HL-60/S4 treated with retinoic acid at 250 ng/mL for 4 days and 3 days (cell line): ENCODE results near the gene ABCC6.

ENCODE experiments used
- in situ Hi-C: fragments of 300-500 bp; cut with MboI; formaldehyde crosslinking; loops from 2 replicates; pipeline ENCODE4 v1.7.0; 2022; ENCODE audit warnings: low sequenced_read_pairs

Gene ABCC6

GRCh38 chr16:16143931-16144330, 79.4 kb downstream of the ABCC6 start:
- in situ Hi-C loops = no loop called here

DNA sequence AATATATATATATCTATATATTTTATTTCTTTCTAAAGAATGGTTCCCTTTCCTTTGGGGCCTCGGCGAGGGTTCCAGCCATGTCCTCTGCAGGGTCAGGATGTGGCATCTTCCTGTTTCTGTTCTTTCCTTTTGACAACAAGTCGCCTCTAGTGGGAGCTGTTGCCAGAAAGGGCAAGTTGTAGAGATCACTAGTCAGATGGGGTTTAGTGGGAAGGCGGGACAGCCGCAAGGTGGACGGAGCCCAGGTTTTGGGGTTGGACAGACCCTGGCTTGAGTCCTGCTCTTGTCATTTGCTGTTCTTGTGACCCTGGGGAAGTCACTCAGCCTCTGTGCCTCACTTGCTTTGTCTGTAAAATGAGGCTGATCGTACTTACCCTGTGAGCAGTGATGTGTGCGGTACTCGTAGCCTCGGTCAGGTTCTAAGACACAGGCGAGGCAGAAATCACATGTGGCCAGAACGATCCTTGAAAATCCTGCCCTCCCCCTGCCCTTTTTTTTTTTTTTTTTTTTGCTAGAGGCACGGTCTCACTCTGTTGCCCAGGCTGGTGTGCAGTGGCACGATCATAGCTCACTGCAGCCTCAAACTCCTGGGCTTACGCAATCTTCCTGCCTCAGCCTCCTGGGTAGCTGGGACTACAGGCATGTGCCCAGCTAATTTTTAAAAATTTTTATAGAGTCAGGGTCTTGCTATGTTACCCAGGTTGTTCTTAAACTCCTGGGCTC, 80.1 kb downstream of the ABCC6 start:
- in situ Hi-C loops = no loop called here

DNA sequence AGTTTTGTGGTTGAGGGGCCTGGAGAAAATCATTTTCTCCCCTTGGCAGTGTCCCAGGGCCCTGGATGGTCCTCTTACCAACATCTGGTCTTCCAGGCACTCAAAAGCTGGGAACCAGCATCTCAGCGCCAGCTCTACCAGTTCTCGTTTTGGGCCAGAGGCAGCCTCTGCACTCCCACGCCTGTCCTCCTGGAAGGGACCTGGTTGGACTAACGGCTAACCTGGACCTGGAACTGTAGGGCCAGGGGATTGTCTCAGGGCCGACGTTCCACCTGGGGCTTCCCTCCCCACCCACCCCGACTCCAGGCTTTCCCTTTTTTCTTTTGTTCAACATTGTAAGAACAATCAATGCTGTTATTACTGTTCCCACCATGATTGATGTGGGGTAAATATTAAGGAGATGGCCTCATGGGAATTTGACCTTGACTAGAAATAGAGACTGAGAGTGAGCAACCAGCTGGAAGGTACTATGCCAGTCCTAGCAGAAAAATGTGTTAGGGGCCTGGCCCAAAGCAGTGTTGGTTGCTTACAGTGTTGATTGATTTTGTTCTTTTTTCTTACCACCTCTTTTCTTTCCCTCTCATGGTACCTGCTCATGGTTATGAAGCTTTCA, 81.4 kb downstream of the ABCC6 start:
- in situ Hi-C loops = no loop called here

DNA sequence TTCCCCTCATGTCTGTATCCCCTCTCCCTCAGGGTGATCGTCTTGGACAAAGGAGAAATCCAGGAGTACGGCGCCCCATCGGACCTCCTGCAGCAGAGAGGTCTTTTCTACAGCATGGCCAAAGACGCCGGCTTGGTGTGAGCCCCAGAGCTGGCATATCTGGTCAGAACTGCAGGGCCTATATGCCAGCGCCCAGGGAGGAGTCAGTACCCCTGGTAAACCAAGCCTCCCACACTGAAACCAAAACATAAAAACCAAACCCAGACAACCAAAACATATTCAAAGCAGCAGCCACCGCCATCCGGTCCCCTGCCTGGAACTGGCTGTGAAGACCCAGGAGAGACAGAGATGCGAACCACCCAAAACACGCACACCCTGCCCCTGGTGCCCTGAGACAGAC, 82.2 kb downstream of the ABCC6 start:
- in situ Hi-C loops = no loop called here

- in situ Hi-C loops = no loop called here
Observed at GRCh38 chr16:16140537-16140936, 82.8 kb downstream of the ABCC6 start.

DNA sequence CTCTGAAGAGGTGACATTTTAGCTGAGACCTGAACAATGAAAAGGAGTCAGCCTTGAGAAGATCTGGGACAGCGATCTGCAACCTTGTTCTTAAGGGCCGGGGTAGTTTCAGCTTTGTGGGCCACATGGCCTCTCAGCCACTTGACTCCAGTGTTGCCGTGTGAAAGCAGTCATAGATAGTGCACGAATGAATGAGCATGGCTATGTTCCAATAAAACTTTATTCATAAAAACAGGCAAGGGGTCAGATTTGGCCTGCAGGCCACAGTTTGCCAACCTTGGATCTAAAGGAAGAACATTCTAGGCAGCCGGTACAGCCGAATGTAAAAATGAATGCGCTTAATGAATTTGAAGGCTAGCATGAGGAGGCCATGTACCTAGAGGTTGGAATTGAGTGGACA, 83.5 kb downstream of the ABCC6 start:
- in situ Hi-C loops = no loop called here

- in situ Hi-C loops = no loop called here
Observed at GRCh38 chr16:16139061-16139460, 84.2 kb downstream of the ABCC6 start.

GRCh38 chr16:16138034-16138635, 85.2 kb downstream of the ABCC6 start:
- in situ Hi-C loops = no loop called here

GRCh38 chr16:16137110-16137509, 86.2 kb downstream of the ABCC6 start:
- in situ Hi-C loops = no loop called here

DNA sequence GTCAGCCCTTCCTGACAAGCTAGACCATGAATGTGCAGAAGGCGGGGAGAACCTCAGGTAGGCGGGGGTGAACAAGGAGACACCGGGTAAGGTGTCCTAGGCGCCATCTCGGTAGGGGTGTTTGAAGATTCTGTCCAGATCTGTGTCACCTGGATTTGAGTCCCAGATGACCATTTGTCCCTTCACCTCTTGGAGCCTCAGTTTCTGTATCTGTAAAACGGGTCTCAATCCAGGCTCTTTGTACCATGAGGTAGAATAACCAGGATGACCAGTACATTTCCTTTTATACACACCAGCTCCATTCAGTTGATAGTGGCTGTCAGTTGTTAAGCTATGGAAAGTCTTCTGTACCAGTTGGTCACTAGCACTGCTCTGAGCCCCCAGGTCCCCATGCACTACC, 86.7 kb downstream of the ABCC6 start:
- in situ Hi-C loops = no loop called here

- in situ Hi-C loops = no loop called here
Observed at GRCh38 chr16:16133943-16134604, 89.2 kb downstream of the ABCC6 start.

DNA sequence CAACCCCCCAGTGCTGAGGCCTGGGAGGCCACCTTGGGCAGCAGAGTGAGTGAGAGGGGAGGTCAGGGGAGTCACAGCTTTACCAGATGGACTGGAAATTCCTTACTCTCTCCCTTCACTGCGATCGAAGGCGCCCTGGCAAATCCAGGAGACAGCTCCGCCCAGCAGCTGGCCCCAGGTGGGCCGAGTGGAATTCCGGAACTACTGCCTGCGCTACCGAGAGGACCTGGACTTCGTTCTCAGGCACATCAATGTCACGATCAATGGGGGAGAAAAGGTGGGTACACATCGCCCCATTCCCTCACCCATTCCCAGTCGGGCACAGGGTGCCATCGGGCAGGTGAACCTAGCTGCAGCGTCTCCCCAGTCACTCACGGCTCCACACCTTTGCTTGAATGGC, 91.6 kb downstream of the ABCC6 start:
- in situ Hi-C loops = no loop called here

GRCh38 chr16:16131204-16131603, 92.1 kb downstream of the ABCC6 start:
- in situ Hi-C loops = no loop called here

DNA sequence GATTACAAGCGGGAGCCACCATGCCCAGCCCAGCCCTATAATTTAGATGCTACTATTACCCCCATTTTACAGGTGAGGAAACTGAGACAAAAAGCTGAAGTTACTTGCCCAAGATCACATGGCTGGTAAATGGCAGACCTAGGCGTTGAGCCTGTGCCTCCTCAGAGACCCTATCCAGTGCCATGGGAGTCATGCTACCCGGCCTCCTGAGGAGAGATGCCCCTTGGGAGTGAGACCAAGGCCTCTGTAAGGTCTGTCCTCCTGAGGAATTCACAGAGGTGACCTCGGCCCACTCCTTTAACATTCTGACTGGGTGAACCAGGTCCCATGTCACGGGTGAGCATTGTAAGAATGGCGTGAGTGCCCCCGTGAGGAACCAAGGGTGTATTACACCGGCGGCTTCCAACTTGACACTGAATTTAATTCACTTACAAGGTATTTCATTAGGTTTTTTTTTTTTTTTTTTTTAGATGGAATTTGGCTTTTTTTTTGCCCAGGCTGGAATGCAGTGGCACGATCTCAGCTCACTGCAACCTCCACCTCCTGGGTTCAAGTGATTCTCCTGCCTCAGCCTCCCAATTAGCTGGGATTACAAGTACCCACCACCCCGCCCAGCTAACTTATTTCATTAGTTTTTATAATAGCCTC, 95.7 kb downstream of the ABCC6 start:
- in situ Hi-C loops = no loop called here

GRCh38 chr16:16126896-16127295, 96.4 kb downstream of the ABCC6 start:
- in situ Hi-C loops = no loop called here

DNA sequence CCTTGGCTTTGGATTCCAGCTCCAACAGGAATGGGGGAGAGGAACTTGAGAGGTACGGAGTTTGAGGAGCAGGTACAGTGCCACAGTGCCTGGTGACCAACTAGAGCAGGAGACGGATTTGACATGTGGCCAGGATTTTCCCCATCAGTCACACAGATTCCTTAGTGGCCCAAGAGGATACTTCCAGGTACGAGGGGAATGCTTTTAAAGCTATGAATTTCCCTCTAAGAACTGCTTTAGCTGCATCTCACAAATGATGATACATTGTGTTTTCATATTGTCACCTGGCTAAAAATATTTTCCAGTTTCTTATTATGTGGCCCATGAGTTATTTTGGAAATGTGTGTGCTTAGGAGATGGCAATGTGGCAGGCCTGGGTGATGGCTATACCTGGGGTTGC, 98.3 kb downstream of the ABCC6 start:
- in situ Hi-C loops = no loop called here

DNA sequence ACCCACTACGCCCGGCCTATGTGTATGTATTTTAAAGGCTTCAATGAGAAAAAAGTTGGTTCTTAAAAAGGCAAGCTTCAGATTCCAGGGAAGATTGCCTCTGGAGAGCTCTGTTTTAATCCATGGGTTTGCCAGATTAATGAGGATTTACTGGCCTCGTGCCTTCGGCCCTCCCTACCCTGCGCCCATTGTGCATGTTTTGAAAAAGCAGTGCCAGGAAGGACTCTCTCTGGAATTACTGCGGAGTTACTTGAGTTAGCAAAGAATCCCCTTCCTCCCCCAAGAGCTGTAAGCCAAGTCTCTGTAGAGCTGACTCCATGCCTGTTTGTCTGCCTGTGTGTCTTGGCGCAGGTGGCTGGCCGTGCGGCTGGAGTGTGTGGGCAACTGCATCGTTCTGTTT, 98.9 kb downstream of the ABCC6 start:
- in situ Hi-C loops = no loop called here

- in situ Hi-C loops = no loop called here
Observed at GRCh38 chr16:16122264-16122663, 101.0 kb downstream of the ABCC6 start.

DNA sequence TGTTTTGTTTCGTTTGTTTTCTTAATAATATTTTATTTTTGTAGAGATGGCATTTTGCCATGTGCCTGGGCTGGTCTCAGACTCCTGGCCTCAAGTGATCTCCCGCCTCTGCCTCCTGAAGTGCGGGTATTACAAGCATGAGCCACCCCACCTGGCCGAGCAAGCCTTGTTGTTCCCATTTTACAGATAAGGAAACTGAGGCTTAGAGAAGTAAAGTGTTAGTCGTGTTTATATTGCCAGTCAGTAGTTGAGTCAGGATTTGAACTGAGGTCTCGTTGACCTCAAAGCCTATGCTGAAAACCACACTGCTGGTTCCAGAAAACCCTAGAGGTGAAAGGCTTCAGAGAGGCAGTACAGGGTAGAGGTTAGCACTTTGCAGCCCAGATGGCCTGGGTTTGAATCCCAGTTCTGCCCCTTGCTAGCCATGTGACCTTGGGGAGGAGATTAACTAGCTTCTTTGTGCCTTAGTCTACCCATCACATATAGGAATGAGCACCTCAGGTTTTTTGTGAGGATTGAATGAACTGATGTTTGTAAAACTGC, 102.0 kb downstream of the ABCC6 start:
- in situ Hi-C loops = no loop called here

DNA sequence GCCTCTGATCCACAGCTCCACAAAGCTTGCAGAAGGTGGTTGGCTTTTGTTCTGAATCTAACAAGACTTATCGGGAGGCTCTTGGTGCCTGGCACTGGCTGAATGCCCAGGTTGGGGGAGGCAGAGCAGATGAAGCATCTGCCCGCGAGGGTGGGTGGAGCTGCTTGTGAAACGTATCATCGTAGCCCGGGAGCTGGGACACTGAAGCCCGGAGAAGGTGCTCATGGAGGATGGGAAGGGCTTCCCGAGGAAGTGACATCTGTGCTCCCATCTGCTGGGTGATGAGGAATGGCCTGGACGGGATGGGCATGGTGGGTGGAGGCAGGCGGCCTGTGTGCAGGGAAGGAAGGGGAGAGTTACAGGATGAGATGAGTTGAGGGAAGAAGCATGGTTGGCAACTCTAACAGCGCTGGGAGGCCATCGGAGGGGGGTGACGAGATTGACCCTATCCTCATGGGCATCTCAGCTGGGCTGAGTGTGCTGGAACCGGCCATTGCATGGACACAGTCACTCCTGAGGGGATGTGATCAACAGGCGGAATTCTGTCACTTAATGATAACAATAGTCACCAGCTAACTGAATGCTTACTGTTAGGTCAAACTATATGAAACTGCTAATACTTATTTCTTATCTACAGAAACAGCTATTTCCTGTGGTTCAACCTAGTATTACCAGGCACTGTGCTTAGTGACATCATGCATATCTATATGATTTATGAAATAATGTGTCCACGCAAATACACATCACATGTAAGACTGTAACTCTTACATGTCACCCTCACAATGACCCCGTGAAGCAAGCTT, 102.7 kb downstream of the ABCC6 start:
- in situ Hi-C loops = no loop called here
